Measurements from ENCODE around the gene MMAB. TPM values are rescaled to one million over a fixed set of nuclear protein-coding genes. Genes with fewer than 3 reads are reported as not detected.
A peak's percentile ranks its signal among the peaks of the same experiment; 100 is the strongest.

MMAB gene
- total and polyA plus RNA-seq, 3 experiments from 2014 or later = 15.7 to 44.2 (median 38.5) TPM

GRCh38 chr12:109613649-109614455, 40.5 kb upstream of the MMAB start:
- Histone ChIP-seq H3K27me3 (ENCODE audit: insufficient read depth, low read length, poor library complexity, severe bottlenecking) (no peaks in the 10 kb centered on the region), H3K9me3 (ENCODE audit: low read length) (no peaks in the 10 kb centered on the region), H3K27ac (ENCODE audit: low read depth, low read length) (no peak overlapping the region), H3K4me1 (ENCODE audit: insufficient read depth, low read length) (no peaks in the 10 kb centered on the region), H3K4me3 (ENCODE audit: low read length) (no peak overlapping the region), H3K36me3 (ENCODE audit: insufficient read depth, low read length) (no peaks in the 10 kb centered on the region)
- CTCF ChIA-PET = no interaction called here
- H3K4me1 Mint-ChIP-seq = no peaks in the 10 kb centered on the region
- H3K4me3 Mint-ChIP-seq = no peak overlapping the region
- H3K36me3 Mint-ChIP-seq = no peaks in the 10 kb centered on the region
- H3K27ac Mint-ChIP-seq = peak overlapping the region in 1 of 8 donors; percentile 54
- H3K27me3 Mint-ChIP-seq = peaks cover 6 to 59% of the 10 kb centered on the region in 2 donors
- peaks cover 0 to 3% (median 0%) of the 10 kb centered on the region in 5 donors for H3K9me3 Mint-ChIP-seq
- DNase-seq = no peak
- POLR2A ChIA-PET = no interaction called here

- Mint-ChIP-seq H3K4me3 (no peak overlapping the region), H3K9me3 (peaks cover 0 to 3% (median 0%) of the 10 kb centered on the region in 5 donors), H3K36me3 (no peaks in the 10 kb centered on the region), H3K4me1 (no peaks in the 10 kb centered on the region), H3K27me3 (peaks cover 6 to 59% of the 10 kb centered on the region in 2 donors), H3K27ac (peak overlapping the region in 1 of 8 donors; percentile 54)
- POLR2A ChIA-PET = no interaction called here
- Histone ChIP-seq H3K36me3 (ENCODE audit: insufficient read depth, low read length) (no peaks in the 10 kb centered on the region), H3K27me3 (ENCODE audit: insufficient read depth, low read length, poor library complexity, severe bottlenecking) (no peaks in the 10 kb centered on the region), H3K4me3 (ENCODE audit: low read length) (no peak overlapping the region), H3K9me3 (ENCODE audit: low read length) (no peaks in the 10 kb centered on the region), H3K27ac (ENCODE audit: low read depth, low read length) (no peak overlapping the region), H3K4me1 (ENCODE audit: insufficient read depth, low read length) (no peaks in the 10 kb centered on the region)
- DNase-seq = no peak
- CTCF ChIA-PET = no interaction called here
These were observed 39.7 kb upstream of the MMAB start for GRCh38 chr12:109612975-109613502.

- POLR2A ChIA-PET = no interaction called here
- Histone ChIP-seq H3K4me1 (ENCODE audit: insufficient read depth, low read length) (no peaks in the 10 kb centered on the region), H3K9me3 (ENCODE audit: low read length) (no peaks in the 10 kb centered on the region), H3K36me3 (ENCODE audit: insufficient read depth, low read length) (no peaks in the 10 kb centered on the region), H3K4me3 (ENCODE audit: low read length) (no peak overlapping the region), H3K27ac (ENCODE audit: low read depth, low read length) (no peak overlapping the region), H3K27me3 (ENCODE audit: insufficient read depth, low read length, poor library complexity, severe bottlenecking) (no peaks in the 10 kb centered on the region)
- peaks cover 9 to 68% of the 10 kb centered on the region in 2 donors for H3K27me3 Mint-ChIP-seq
- H3K9me3 Mint-ChIP-seq = peaks cover 0 to 3% (median 0%) of the 10 kb centered on the region in 5 donors
- no peak overlapping the region for H3K4me3 Mint-ChIP-seq
- CTCF ChIA-PET = interaction anchor here (1.1 kb wide), 1 partner anchor 15 kb away, joined by 3 read pairs; no protein-coding TSS in a partner anchor
- no peaks in the 10 kb centered on the region for H3K4me1 Mint-ChIP-seq
- no peaks in the 10 kb centered on the region for H3K36me3 Mint-ChIP-seq
- peak overlapping the region in 1 of 8 donors; percentile 17 for H3K27ac Mint-ChIP-seq
- DNase-seq = no peak
These were observed 38.7 kb upstream of the MMAB start for GRCh38 chr12:109612003-109612402.

- peaks cover 9 to 64% of the 10 kb centered on the region in 2 donors for H3K27me3 Mint-ChIP-seq
- H3K4me1 ChIP-seq (ENCODE audit: insufficient read depth, low read length) = no peaks in the 10 kb centered on the region
- no peak overlapping the region for H3K4me3 ChIP-seq (ENCODE audit: low read length)
- no peak overlapping the region for H3K4me3 Mint-ChIP-seq
- no peak overlapping the region for H3K27ac ChIP-seq (ENCODE audit: low read depth, low read length)
- no peaks in the 10 kb centered on the region for H3K36me3 Mint-ChIP-seq
- peaks cover 0 to 3% (median 0%) of the 10 kb centered on the region in 5 donors for H3K9me3 Mint-ChIP-seq
- H3K4me1 Mint-ChIP-seq = no peaks in the 10 kb centered on the region
- H3K27me3 ChIP-seq (ENCODE audit: insufficient read depth, low read length, poor library complexity, severe bottlenecking) = no peaks in the 10 kb centered on the region
- no peaks in the 10 kb centered on the region for H3K9me3 ChIP-seq (ENCODE audit: low read length)
- no peak for DNase-seq
- no peak overlapping the region for H3K27ac Mint-ChIP-seq
- CTCF ChIA-PET = interaction anchor here (0.7 to 1.1 kb wide), 2 partner anchors 14 kb away, joined by 3 read pairs; no protein-coding TSS in a partner anchor
- POLR2A ChIA-PET = no interaction called here
- no peaks in the 10 kb centered on the region for H3K36me3 ChIP-seq (ENCODE audit: insufficient read depth, low read length)
These were observed 37.9 kb upstream of the MMAB start for GRCh38 chr12:109611223-109611622.

GRCh38 chr12:109610523-109610922, 37.2 kb upstream of the MMAB start:
- Histone ChIP-seq H3K27ac (ENCODE audit: low read depth, low read length) (no peak overlapping the region), H3K4me3 (ENCODE audit: low read length) (no peak overlapping the region), H3K36me3 (ENCODE audit: insufficient read depth, low read length) (no peaks in the 10 kb centered on the region), H3K4me1 (ENCODE audit: insufficient read depth, low read length) (no peaks in the 10 kb centered on the region), H3K9me3 (ENCODE audit: low read length) (no peaks in the 10 kb centered on the region), H3K27me3 (ENCODE audit: insufficient read depth, low read length, poor library complexity, severe bottlenecking) (no peaks in the 10 kb centered on the region)
- H3K4me1 Mint-ChIP-seq = no peaks in the 10 kb centered on the region
- H3K27ac Mint-ChIP-seq = no peak overlapping the region
- POLR2A ChIA-PET = no interaction called here
- CTCF ChIA-PET = interaction anchor here (0.7 kb wide), 1 partner anchor 13 kb away, joined by 3 read pairs; no protein-coding TSS in a partner anchor
- no peak for DNase-seq
- H3K36me3 Mint-ChIP-seq = no peaks in the 10 kb centered on the region
- H3K4me3 Mint-ChIP-seq = no peak overlapping the region
- peaks cover 9 to 58% of the 10 kb centered on the region in 2 donors for H3K27me3 Mint-ChIP-seq
- H3K9me3 Mint-ChIP-seq = peaks cover 0 to 3% (median 0%) of the 10 kb centered on the region in 5 donors

GRCh38 chr12:109609342-109609741, 36.0 kb upstream of the MMAB start:
- peaks cover 0 to under 1% (median 0%) of the 10 kb centered on the region in 3 donors for H3K4me1 Mint-ChIP-seq
- peaks cover 0 to 3% (median 0%) of the 10 kb centered on the region in 5 donors for H3K9me3 Mint-ChIP-seq
- CTCF ChIA-PET = no interaction called here
- peak overlapping the region in 1 of 8 donors; percentile 66 for H3K27ac Mint-ChIP-seq
- Histone ChIP-seq H3K27me3 (ENCODE audit: insufficient read depth, low read length, poor library complexity, severe bottlenecking) (no peaks in the 10 kb centered on the region), H3K4me3 (ENCODE audit: low read length) (no peak overlapping the region), H3K4me1 (ENCODE audit: insufficient read depth, low read length) (no peaks in the 10 kb centered on the region), H3K36me3 (ENCODE audit: insufficient read depth, low read length) (no peaks in the 10 kb centered on the region), H3K9me3 (ENCODE audit: low read length) (no peaks in the 10 kb centered on the region), H3K27ac (ENCODE audit: low read depth, low read length) (no peak overlapping the region)
- DNase-seq = no peak
- POLR2A ChIA-PET = interaction anchor here (0.6 kb wide), 1 partner anchor 319 kb away, joined by 3 read pairs; no protein-coding TSS in a partner anchor
- H3K27me3 Mint-ChIP-seq = peaks cover 9 to 54% of the 10 kb centered on the region in 2 donors
- H3K4me3 Mint-ChIP-seq = no peak overlapping the region
- no peaks in the 10 kb centered on the region for H3K36me3 Mint-ChIP-seq

- Histone ChIP-seq H3K36me3 (ENCODE audit: insufficient read depth, low read length) (no peaks in the 10 kb centered on the region), H3K27me3 (ENCODE audit: insufficient read depth, low read length, poor library complexity, severe bottlenecking) (no peaks in the 10 kb centered on the region), H3K27ac (ENCODE audit: low read depth, low read length) (no peak overlapping the region), H3K4me3 (ENCODE audit: low read length) (no peak overlapping the region), H3K9me3 (ENCODE audit: low read length) (no peaks in the 10 kb centered on the region), H3K4me1 (ENCODE audit: insufficient read depth, low read length) (no peaks in the 10 kb centered on the region)
- Mint-ChIP-seq H3K4me3 (no peak overlapping the region), H3K4me1 (peaks cover 0 to 4% (median 3%) of the 10 kb centered on the region in 3 donors), H3K36me3 (no peaks in the 10 kb centered on the region), H3K9me3 (peaks cover 0 to 3% (median 0%) of the 10 kb centered on the region in 5 donors), H3K27me3 (peaks cover 11 to 50% of the 10 kb centered on the region in 2 donors), H3K27ac (no peak overlapping the region)
- ChIA-PET POLR2A (no interaction called here), CTCF (interaction anchor here (0.7 to 1.3 kb wide), 2 partner anchors 12 to 88 kb away, joined by 3 read pairs; no protein-coding TSS in a partner anchor)
- no peak for DNase-seq
These were observed 35.5 kb upstream of the MMAB start for GRCh38 chr12:109608793-109609192.

GRCh38 chr12:109608270-109608669, 35.0 kb upstream of the MMAB start:
- H3K36me3 ChIP-seq (ENCODE audit: insufficient read depth, low read length) = no peaks in the 10 kb centered on the region
- H3K36me3 Mint-ChIP-seq = no peaks in the 10 kb centered on the region
- no peak overlapping the region for H3K4me3 ChIP-seq (ENCODE audit: low read length)
- no peaks in the 10 kb centered on the region for H3K27me3 ChIP-seq (ENCODE audit: insufficient read depth, low read length, poor library complexity, severe bottlenecking)
- no peak overlapping the region for H3K4me3 Mint-ChIP-seq
- H3K9me3 ChIP-seq (ENCODE audit: low read length) = no peaks in the 10 kb centered on the region
- CTCF ChIA-PET = interaction anchor here (0.7 to 1.3 kb wide), 2 partner anchors 11 to 89 kb away, joined by 3 read pairs; no protein-coding TSS in a partner anchor
- no peaks in the 10 kb centered on the region for H3K4me1 ChIP-seq (ENCODE audit: insufficient read depth, low read length)
- H3K27ac Mint-ChIP-seq = no peak overlapping the region
- peaks cover 0 to 5% (median 3%) of the 10 kb centered on the region in 3 donors for H3K4me1 Mint-ChIP-seq
- peaks cover 0 to 3% (median 0%) of the 10 kb centered on the region in 5 donors for H3K9me3 Mint-ChIP-seq
- peaks cover 11 to 49% of the 10 kb centered on the region in 2 donors for H3K27me3 Mint-ChIP-seq
- POLR2A ChIA-PET = no interaction called here
- no peak for DNase-seq
- H3K27ac ChIP-seq (ENCODE audit: low read depth, low read length) = no peak overlapping the region
